H4 (cell line): ENCODE results near the gene SNX22. TPM values are rescaled to one million over a fixed set of nuclear protein-coding genes. Genes with fewer than 3 reads are reported as not detected.

ENCODE experiments used
- total RNA-seq: library from RNA; depleted of rRNA; stranded (reverse); fragments of >200 nt; shearing (Covaris generic); gene quantifications from 2 replicates; pipeline ENCODE4 v1.2.3, GENCODE V29; 2014; rRNA removed

The SNX22 gene
- total RNA-seq, 1 experiment from 2014 or later = 0.04 TPM

Other genes starting within 250 kb of the SNX22 start
- gene DAPK2, start 105.2 kb upstream of the SNX22 start, total RNA-seq = 0.16 and 0.39 TPM in 2 replicates
- gene CIAO2A, start 57.9 kb upstream of the SNX22 start, total RNA-seq = 171 and 193 TPM in 2 replicates
- gene SNX1, start 55.7 kb upstream of the SNX22 start, total RNA-seq = 31.7 and 36.7 TPM in 2 replicates
- 966 and 1,104 TPM in 2 replicates for gene PPIB, start 11.3 kb downstream of the SNX22 start, total RNA-seq
- 14.6 and 15.5 TPM in 2 replicates for gene CSNK1G1, start 204.4 kb downstream of the SNX22 start, total RNA-seq
- 158 and 274 TPM in 2 replicates for gene PCLAF, start 229.7 kb downstream of the SNX22 start, total RNA-seq
- gene TRIP4, start 236.1 kb downstream of the SNX22 start, total RNA-seq = 4.8 and 6.1 TPM in 2 replicates